SU-DHL-6 (cell line): ENCODE results near the gene SETBP1.

ENCODE experiments used
- H2AFZ ChIP-seq: fragments of 200-600 bp; sonication (generic); 2 replicates; pipeline ENCODE4 v1.6.1; 2014; ENCODE audit warnings: low read depth, mild to moderate bottlenecking, moderate library complexity, mixed read lengths, antibody characterized with exemption, low read length; ENCODE audit not compliant: severe bottlenecking
- H3F3A ChIP-seq: fragments of 200-600 bp; shearing (Covaris generic); 2 replicates; pipeline ENCODE4 v1.6.0; 2016; ENCODE audit warnings: antibody characterized with exemption, mild to moderate bottlenecking; ENCODE audit not compliant: insufficient read depth
- H3K27ac ChIP-seq: fragments of 200-600 bp; sonication (generic); 2 replicates; pipeline ENCODE4 v1.5.1; 2016; ENCODE audit warnings: low read depth, mild to moderate bottlenecking, low read length, moderate library complexity, mixed read lengths
- H3K27me3 ChIP-seq: fragments of 200-600 bp; sonication (generic), shearing (Covaris generic); 2 replicates; pipeline ENCODE4 v1.6.0; 2014; ENCODE audit warnings: mild to moderate bottlenecking, low read length
- H3K36me3 ChIP-seq: fragments of 200-600 bp; sonication (generic); 2 replicates; pipeline ENCODE4 v1.6.1; 2014; ENCODE audit warnings: mild to moderate bottlenecking, low read length, mixed read lengths
- H3K4me2 ChIP-seq: fragments of 300-600, 200-600 bp; shearing (Covaris generic), sonication (generic); 2 replicates; pipeline ENCODE4 v1.6.0; 2014; ENCODE audit warnings: low read length, low read depth, mild to moderate bottlenecking; ENCODE audit not compliant: poor library complexity, severe bottlenecking
- H3K4me3 ChIP-seq: fragments of 200-600 bp; sonication (generic); 2 replicates; pipeline ENCODE4 v1.5.1; 2014; ENCODE audit warnings: antibody characterized with exemption, low read length, mild to moderate bottlenecking, mixed read lengths; ENCODE audit not compliant: insufficient read depth, poor library complexity, severe bottlenecking
- H3K79me2 ChIP-seq: fragments of 200-600 bp; sonication (generic); 2 replicates; pipeline ENCODE4 v1.6.1; 2014; ENCODE audit warnings: mild to moderate bottlenecking, low read length, moderate library complexity; ENCODE audit not compliant: insufficient read depth
- H3K9ac ChIP-seq: fragments of 200-600 bp; sonication (generic); 2 replicates; pipeline ENCODE4 v1.7.0; 2014; ENCODE audit warnings: mild to moderate bottlenecking, low read length
- H3K9me2 ChIP-seq: fragments of 200-600 bp; sonication (generic); replicated peaks from 2 replicates; pipeline ENCODE4 v1.6.1; 2014; ENCODE audit warnings: low read length; ENCODE audit not compliant: insufficient read depth
- H3K9me3 ChIP-seq: fragments of 200-600 bp; sonication (generic); 2 replicates; pipeline ENCODE4 v1.6.1; 2014; ENCODE audit warnings: low read length, mixed read lengths; ENCODE audit not compliant: insufficient read depth
- H4K20me1 ChIP-seq: fragments of 200-600 bp; sonication (generic); 2 replicates; pipeline ENCODE4 v1.6.1; 2014; ENCODE audit warnings: low read depth, mild to moderate bottlenecking, antibody characterized with exemption, low read length, moderate library complexity, mixed read lengths
- CTCF ChIP-seq: fragments of 200-600 bp; sonication (generic); IDR thresholded peaks from one replicate; pipeline ENCODE4 v1.5.1; 2017; ENCODE audit warnings: antibody characterized with exemption, mild to moderate bottlenecking, low read length, moderate library complexity; ENCODE audit not compliant: insufficient read depth, poor library complexity, severe bottlenecking
- EZH2phosphoT487 ChIP-seq: fragments of 200-600 bp; sonication (generic), shearing (Covaris generic); conservative IDR thresholded peaks from 2 replicates; pipeline ENCODE4 v1.6.1; 2018; ENCODE audit warnings: mild to moderate bottlenecking, antibody characterized with exemption, low read length, moderate library complexity, mixed read lengths

Gene SETBP1

GRCh38 chr18:44927127-44927849 lies 246.6 kb downstream of the SETBP1 start:
- no peak overlapping the region for H2AFZ ChIP-seq
- no peaks in the 10 kb centered on the region for H3K27me3 ChIP-seq
- H3K27ac ChIP-seq: no peak overlapping the region
- H3K36me3 ChIP-seq: no peaks in the 10 kb centered on the region
- TF ChIP-seq CTCF (no peak), EZH2phosphoT487 (no peak)
- H3K9ac ChIP-seq: no peak overlapping the region
- no peaks in the 10 kb centered on the region for H3K9me2 ChIP-seq
- no peaks in the 10 kb centered on the region for H3K79me2 ChIP-seq
- H3K9me3 ChIP-seq: no peaks in the 10 kb centered on the region
- no peaks in the 10 kb centered on the region for H4K20me1 ChIP-seq
- no peak overlapping the region for H3K4me3 ChIP-seq
- no peaks in the 10 kb centered on the region for H3F3A ChIP-seq
- no peak overlapping the region for H3K4me2 ChIP-seq

DNA sequence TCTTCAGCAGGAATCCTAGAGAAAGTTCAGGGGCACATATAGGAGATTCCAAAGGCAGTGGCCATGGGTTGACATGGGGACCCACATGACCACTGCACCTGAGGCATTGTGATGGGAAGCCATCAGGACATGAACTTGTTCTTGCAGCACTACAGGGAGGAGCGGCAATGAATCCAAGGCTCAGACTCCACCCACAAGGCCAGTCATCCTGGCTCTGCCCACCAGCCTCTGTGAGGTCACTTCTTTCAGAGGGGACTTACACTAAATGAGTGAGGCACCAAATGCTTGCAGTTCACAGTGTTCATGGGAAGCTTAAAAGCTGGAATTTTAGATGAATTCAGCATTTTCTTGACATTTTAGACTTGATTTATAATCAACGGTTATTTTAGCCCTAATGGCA lies 254.2 kb downstream of the SETBP1 start:
- Histone ChIP-seq H2AFZ (no peak overlapping the region), H3K27me3 (no peaks in the 10 kb centered on the region), H3K36me3 (no peaks in the 10 kb centered on the region), H4K20me1 (no peaks in the 10 kb centered on the region), H3F3A (no peaks in the 10 kb centered on the region), H3K4me2 (no peak overlapping the region), H3K9me2 (no peaks in the 10 kb centered on the region), H3K79me2 (no peaks in the 10 kb centered on the region), H3K9me3 (no peaks in the 10 kb centered on the region), H3K4me3 (no peak overlapping the region), H3K9ac (no peak overlapping the region), H3K27ac (no peak overlapping the region)
- TF ChIP-seq EZH2phosphoT487: no peak
- no peak for TF ChIP-seq CTCF

DNA sequence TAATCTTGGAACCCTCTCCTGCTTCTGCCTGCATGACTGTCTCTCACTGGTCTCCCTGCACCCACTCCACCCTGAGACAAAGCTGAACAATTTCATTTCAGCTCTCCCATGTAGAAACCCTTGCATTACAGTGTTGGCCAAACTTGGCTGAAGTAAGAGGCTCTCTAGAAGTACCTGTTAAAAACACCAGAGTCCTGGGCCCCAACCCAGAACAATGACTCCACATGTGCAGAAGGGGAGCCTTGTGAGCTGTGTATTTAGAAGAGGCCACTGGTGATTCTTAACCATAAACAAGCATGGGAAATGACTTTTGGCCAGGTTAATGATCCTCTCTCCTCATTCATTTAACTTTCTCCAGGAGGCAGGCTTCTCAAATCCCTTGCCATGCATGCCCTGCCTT lies 254.8 kb downstream of the SETBP1 start:
- Histone ChIP-seq H3K36me3 (no peaks in the 10 kb centered on the region), H3K4me2 (no peak overlapping the region), H2AFZ (no peak overlapping the region), H3K27me3 (no peaks in the 10 kb centered on the region), H3K9me3 (no peaks in the 10 kb centered on the region), H3K9ac (no peak overlapping the region), H3K27ac (no peak overlapping the region), H3K79me2 (no peaks in the 10 kb centered on the region), H3F3A (no peaks in the 10 kb centered on the region), H3K4me3 (no peak overlapping the region), H4K20me1 (no peaks in the 10 kb centered on the region), H3K9me2 (no peaks in the 10 kb centered on the region)
- TF ChIP-seq EZH2phosphoT487 (no peak), CTCF (no peak)
